SKM-1 treated with dmso at 0.1 percent for 144 hours (cell line): Measurements from ENCODE around the gene SPDYE2B.
"Not testable (repeated sequence)": the region's sequence is repeated elsewhere in the genome, so short reads cannot be mapped to it uniquely, and the experiment has no call there.

Experiments
- DNase-seq: peaks from one replicate; lab custom pipeline; 2025; ENCODE audit not compliant: unreplicated experiment; lab: John Stamatoyannopoulos, UW

Gene SPDYE2B

DNA sequence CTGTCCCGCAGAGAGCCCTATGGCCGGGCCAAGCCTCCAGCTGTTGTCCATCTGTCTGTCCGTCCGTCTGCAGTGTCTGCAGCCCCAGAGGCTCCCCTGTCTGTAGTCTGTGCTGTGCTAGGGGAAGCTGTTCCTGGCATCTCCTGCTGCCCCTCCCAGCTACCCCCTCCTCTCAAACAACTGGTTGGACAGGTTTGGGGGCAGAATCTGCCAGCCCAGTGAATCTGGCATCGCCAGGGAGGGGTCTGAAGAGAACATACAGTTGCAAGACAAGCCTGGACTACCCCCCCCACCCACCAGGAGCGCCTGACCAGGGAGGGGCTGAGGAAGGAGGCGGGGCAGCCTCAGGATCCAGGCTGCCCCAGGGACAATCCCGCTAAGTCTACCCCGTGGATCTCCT lies 7.4 kb upstream of the SPDYE2B start, which contains the start of gene UPK3BL1:
TSS of gene UPK3BL1 (minus strand) at position 101 of the 400 bp plus-strand sequence. CDS start at position 51, 50 bp downstream.
- DNase-seq, result not testable (repeated sequence)

DNA sequence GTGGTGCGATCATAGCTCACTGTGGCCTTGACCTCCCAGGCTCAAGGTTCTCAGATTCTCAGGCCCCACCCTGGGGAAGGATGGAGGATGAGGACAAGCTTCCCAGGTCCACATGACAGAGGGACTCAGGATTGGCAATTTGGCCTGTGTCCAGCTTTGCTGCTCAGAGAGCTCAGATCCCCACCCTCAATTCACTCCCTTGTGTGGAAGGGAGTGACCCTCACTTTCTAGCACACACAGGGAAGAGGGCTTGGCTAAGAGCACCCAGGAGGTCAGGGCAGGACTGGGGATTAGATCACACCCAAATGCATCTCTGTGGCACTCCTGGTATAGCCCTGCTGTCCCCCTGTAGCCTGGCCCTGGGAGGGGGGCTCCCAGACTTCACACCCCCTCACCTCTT lies 6.7 kb upstream of the SPDYE2B start:
- DNase-seq, result not testable (repeated sequence)

DNA sequence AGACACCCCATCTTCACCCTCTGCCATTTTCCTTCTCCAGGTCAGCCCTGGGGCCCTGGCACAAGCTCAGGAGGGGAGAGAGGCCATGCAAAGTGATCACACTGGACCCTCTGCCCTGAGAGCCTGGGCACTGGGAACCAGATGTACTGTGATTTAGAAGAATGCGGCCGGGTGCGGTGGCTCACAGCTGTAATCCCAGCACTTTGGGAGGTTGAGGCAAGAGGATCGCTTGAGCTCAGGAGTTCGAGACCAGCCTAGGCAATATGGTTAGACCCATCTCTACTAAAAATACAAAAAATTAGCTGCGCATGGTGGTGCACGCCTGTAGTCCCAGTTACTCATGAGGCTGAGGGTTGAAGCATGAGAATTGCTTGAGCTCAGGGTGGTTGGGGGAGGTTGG lies 2.3 kb upstream of the SPDYE2B start:
- DNase-seq, result not testable (repeated sequence)

DNA sequence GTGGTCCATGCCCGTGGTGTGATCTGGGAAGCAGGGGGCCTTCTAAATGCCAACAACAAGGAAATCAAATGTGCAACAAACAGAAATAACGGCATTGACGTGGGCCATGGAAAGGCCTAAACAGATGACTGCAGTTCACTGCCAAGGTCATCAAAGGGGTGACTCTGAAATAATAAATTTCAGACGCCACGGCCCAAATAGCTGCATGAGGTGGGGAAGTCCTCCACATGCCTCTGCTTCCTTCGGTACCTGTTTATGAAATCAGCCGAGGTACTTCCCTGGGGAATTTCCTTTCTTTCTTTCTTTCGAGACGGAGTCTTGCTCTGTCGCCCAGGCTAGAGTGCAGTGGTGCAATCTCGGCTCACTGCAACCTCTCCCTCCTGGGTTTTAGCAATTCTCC lies 14.6 kb downstream of the SPDYE2B start:
- DNase-seq, result not testable (repeated sequence)

DNA sequence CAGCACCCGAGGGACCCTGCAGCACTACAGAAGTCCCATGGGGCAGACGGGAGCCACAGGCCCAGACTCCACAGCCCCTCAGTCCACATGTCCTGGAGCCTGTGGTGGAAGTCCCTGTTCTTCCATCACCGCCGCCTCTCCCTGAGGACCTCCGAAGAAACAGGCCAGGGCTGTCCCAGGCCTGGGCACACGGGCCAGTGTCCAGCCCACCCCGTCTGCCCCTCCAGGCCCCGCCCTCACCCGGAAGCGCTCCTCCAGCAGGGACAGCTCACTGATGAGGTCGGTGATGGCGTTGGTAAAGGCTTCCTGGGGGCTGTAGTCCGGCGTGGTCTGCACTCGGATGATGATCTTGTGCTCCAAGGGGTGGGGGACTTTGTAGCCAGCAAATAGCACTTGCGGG lies 16.7 kb downstream of the SPDYE2B start:
- not testable (repeated sequence) for DNase-seq

DNA sequence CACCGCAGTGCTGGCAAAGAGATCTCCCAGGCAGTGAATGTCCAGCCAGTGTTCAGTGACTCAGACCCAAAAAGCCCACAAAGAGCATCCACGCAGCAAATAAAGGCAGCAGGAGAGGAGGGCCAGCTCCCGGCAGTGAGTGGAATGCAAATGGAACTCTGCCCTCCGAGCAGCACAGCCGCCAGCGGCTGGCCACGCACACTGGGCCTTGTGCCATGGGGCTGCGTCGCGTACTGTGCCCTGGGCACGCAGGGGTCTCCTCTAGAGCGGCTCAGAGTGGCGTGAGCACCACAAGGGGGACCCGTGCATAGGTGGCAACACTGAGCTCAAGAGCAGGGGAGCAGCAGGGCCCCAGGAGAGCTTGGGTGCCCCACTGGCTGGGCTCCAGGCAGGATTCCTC lies 17.4 kb downstream of the SPDYE2B start:
- DNase-seq, result not testable (repeated sequence)

DNA sequence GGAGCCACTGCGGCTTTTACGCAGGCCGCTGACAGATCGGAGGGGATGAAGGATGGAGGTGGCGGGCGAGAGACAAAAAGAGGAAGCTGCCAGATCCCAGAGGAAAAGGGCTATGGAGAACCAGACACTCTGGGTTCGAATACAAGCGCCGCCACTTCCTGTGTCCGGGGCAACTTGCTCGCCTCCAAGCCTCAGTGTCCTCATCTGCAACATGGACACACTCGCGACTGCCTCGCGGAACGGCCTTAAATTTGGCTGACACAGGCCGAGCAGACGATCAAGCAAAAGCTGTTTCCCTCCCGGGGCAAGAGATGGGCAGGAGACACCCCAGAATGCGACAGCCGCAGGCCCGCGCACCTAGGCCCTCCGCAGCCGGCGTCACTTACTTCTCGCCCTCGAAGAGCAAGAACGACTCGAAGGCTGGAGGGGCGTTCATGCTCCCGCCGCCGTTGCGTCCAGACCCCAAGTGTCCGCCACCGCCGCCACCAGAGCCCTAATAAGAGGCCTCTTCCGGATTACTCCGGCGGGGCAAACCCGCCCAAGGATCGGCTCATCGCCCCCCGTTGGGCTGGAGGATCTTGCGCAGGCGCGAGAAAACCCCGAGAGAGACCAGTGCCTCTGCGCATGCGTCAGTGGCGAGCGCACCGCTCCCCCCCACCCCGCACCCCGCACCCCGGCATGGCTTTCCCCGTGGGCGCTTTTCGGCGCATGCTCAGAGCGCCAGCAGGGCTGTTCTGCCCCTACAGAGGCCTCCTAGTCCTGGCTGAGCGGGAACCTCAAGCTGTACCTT lies 21.2 kb downstream of the SPDYE2B start, which contains the start of gene POLR2J2:
TSS of gene POLR2J2 (minus strand) at position 498 of the 790 bp plus-strand sequence. CDS start at position 436, 62 bp downstream.
- not testable (repeated sequence) for DNase-seq

DNA sequence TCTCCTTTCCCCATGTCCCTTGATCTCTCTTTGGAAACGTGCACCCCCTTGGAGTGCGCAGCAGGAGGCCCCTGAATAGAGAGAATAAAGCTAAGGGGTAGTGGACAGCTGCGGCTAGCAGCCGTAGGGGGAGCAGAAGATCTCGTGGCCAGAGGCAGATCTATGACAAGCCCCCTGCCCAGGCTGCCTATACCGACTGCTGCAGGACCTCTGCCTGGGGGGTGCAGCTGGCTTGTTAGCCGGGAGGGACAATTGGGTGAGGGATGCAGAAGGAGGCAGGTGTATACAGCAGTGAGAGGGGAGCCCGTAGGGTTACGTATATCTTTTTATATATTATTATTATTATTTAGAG lies 21.8 kb downstream of the SPDYE2B start:
- not testable (repeated sequence) for DNase-seq

DNA sequence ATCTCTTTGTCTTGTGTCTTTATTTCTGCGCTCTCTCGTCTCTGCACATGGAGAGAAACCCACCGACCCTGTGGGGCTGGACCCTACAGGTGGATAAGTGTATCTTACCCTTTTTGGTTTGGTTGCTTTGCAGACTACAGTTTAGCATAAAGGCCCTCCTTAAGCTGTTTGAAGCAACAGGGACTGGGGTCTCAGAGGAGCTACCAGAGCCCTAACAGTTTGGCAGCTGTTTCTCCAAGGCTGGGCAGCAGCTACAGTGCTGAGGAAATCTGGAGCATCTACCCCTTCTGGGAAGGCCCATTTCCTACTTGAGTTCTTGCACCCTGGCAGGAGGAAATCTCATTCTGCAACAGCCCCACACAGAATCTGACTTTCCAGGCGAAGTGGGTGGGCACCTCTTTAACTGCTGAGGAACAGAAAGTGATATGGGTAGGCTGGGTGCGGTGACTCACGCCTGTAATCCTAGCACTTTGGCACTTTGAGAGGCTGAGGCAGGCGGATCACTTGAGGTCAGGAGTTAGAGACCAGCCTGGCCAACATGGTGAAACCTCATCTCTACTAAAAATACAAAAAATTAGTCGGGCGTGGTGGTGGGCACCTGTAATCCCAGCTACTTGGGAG lies 23.4 kb downstream of the SPDYE2B start:
- not testable (repeated sequence) for DNase-seq

DNA sequence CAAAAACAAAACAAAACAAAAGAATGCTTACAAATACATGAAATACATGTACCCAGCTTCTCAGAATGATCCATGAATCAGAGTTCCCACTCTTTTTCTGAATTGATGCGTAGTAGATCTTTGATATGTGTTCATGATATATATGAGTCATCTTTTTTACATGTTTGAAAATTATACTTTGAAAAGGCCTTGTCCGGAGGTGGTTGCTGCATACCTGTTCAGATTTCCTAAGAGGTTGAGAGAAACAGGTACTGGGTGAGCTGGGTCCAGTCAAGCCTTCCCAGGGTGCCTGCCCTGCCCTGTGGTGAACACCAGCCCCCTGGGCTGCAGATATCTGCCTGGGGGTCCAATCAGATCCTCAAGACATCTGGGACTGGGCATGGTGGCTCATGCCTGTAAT lies 25.4 kb downstream of the SPDYE2B start:
- DNase-seq, result not testable (repeated sequence)

DNA sequence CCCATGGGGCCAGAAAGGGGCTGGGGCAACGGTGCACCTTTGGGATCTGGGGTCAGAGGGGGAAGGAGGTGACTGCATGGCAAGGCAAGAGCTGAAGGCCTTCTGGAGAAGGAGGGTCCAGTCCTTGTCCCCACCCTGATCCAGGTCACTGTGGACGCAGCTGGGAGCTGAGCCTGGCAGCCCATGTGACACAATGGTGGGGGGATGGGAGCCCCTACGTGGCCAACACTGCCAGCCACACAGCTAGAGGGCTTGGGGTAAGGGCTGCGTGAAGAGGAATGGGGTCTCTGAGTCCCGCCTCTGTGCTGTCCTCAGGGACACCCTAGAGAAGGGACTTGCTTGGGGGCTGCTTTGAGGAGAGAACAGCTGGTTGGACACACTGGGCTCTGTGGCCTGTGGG lies 30.7 kb downstream of the SPDYE2B start:
- DNase-seq, result not testable (repeated sequence)

DNA sequence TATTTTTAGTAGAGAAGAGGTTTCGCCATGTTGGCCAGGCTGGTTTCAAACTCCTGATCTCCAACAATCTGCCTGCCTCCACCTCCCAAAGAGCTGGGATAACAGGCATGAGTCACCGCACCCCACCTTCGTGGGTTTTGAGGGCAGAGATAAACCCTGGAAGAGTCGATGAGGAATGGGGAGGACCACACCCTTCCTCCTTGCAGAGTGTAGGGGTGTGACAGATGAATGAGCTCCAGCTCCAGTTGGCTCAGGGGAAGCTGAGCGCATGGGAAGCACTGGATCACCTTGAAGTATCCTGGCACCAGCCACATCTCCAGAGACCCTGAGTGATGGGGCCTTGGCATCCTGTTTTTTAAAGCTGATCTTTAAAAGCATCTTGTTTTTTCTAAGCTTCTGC lies 32.4 kb downstream of the SPDYE2B start:
- not testable (repeated sequence) for DNase-seq

DNA sequence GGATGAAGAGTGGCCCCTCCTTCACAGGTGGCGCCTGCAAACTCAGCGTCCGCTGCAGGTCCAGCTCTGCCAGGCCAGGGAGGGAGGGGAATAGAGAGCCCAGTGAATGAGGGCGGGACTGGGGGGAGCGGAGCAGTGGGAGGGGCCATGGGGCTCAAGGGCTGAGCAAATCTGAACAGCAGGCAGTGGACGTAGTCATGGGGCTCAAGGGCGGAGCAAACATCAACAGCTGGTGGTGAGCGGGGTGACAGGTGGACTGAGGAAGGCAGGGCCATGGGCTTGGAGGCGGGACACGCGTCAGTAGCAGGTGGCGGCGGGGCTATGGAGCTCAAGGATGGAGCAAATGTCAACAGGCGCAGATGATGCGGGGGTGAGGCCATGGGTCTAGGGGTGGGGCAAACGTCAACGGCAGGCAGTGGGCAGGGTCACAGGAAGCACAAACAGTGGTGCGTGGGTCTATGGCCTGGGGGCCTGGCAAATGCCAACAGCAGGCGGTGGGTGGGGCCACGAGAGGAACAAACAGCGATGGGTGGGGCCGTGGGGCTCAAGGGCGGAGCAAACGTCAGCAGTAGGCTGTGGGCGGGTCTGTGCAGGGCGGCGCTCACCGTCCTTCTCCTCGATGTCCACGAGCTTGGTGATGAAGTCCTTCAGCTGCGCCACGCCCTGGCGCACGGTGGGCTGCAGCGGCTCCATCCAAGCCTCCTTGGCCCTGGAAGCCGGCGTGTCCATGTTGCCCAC lies 38.3 kb downstream of the SPDYE2B start:
- not testable (repeated sequence) for DNase-seq

DNA sequence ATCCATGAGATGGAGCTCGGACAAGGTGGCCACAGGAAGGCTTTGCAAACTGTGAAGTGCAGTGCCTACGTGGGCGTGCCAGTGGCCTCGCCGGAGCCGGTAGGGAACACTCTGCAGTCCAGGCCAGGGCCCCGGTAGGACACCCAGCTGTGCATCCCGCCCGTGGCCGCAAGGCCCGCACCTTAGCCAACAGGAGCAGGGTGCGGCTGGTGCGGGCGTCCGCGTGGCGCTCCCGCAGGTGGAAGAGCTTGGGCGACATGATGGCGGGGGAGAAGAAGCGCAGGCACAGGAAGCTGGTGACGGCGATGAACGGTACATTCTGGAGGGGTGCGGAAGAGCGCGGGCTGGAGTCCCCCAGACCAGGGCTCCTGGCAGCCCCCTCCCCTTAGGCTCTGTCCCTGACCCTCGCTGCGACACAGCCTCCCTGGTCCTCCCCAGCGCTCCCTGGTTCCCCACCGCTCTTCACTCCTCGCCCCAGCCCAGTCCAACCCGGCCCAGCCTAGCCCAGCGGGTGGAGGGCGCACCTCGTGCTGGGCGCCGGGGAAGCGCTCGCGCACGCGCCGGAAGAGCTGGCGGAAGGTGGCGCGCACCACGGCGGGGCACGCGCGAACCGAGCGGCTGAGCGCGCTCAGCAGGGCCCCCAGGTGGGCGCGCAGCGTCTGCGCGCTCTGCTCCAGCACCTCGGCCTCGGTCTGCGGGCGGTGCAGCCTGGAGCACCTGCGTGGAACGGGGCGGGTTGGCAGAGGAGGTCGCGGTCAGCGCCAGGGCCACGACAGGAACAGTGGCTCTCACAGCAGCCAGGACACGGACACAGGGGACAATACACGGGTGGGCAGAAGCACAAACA lies 39.5 kb downstream of the SPDYE2B start:
- DNase-seq, result not testable (repeated sequence)

DNA sequence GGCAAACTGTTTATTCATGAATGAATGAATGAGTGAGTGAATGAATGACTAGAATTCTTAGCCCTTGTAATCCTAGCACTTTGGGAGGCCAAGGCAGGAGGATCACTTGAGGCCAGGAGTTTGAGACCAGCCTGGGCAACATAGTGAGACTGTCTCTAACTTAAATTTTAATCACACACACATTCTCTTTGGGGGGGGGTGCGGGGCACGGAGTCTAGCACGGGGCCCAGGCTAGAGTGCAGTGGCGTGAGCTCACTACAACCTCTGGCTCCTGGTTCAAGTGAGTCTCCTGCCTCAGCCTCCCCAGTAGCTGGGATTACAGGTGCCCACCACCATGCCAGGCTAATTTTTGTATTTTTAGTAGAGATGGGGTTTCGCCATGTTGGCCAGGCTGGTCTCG lies 40.5 kb downstream of the SPDYE2B start:
- not testable (repeated sequence) for DNase-seq

DNA sequence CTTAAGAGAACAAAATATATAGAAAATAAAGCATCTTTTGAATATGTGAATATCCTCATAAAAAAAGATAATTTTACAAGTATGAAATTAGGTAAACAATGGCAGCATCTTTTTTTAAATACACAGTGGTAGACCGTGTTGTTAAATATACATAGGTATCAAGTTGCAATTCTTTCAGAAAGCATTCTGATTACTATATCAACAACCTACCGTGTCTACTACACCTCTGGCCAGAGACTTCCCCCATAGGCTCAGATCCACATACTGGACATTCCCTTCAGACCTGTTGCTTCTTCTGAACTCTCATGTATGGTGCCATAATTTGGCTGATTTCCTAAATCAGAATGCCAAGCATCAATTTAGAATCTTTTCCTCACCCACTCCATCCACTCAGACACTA lies 43.9 kb downstream of the SPDYE2B start:
- DNase-seq, result not testable (repeated sequence)

DNA sequence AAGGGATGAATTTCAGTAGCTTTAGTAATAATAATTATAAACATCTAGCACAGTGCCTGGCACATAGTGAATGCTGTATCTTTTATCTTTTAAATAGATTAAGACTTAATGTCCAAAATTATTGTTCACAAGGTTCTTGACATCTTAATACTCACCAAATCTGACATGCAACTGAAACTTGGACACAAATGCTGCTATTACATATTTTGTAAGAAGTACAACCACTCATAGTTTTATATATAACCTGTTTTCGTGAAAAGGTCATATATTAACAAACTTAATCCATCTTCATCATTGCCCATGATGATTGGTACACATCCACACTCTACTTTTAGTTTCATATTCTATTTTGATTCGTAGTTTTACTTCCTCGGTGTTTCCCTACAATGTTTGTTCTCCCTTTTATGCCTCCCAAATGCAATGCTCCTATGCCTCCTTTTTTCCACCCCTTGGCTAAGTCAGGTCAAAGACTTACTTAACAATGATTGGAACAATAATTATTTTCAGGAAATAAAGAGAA lies 45.0 kb downstream of the SPDYE2B start:
- not testable (repeated sequence) for DNase-seq

DNA sequence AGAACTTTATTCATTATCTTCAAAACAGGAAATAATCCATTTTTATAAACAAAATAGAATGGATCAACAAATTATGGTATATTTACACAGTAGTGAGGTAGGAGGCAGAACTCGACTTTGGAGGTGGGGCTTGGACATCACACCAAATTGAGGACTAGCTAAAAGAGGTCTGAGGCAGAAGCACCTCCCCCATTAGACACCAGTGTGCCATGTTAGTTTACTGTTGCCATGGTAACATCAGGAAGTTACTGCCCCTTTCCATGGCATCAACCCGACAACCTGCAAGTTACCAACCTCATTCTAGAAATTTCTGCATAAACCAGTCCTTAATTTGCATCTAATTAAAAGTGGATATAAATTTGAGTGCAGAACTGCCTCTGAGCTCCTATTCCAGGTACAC lies 45.9 kb downstream of the SPDYE2B start:
- not testable (repeated sequence) for DNase-seq

DNA sequence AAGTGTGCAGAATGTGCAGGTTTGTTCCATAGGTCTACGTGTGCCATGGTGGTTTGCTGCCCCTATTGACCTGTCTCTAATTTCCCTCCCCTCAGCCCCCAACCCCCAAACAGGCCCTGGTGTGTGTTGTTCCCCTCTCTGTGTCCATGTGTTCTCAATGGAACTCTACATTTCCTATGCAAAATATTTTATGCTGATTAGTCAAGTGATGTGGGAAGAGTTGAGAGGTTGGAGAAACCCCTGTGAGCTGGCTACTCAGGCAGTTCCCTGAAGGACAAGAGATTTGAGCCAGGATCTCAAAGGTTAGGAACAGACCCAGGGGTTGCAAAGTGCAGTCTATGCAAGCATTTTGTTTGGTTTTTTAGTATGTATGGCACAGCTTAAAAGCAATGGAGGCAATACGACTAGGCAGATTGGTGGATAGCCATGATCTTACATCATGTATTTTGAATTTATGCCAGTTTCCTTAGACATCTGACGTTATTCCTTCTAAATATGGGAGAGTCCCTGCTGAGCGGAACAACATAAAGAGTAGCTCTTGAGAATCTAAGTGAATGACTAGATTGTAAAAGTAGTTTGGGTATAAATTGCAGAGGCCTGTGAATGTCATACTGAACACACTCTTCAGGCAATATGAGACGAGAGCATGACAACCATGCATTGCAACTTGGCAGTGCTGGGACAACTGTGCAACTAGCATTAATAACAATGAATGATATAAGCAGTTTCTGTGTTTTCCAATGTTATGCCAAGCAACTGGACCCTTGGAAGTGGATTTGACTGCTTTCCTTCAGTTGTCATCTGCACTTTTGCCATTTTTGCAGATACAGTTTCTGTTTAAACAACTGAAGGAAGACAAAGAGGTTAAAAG lies 47.8 kb downstream of the SPDYE2B start:
- DNase-seq, result not testable (repeated sequence)
